Activated T-helper 1 cell treated with Interleukin-2 at 50 U/mL for 16 hours (primary cell): ENCODE results near the gene KIF13A.
"Not testable (repeated sequence)": the region's sequence is repeated elsewhere in the genome, so short reads cannot be mapped to it uniquely, and the experiment has no call there.

Experiments
- DNase-seq: peaks from one replicate; pipeline ENCODE4 v3.0.0-alpha.2; 2020; ENCODE audit warnings: low read depth

The KIF13A gene

GRCh38 chr6:17987447-17987696 lies at the start of gene KIF13A:
TSS of gene KIF13A (minus strand) at chr6:17987635. CDS start at chr6:17987463, 172 bp downstream.
- no peak for DNase-seq

GRCh38 chr6:18036781-18037180 lies 49.3 kb upstream of the KIF13A start:
- no peak for DNase-seq

GRCh38 chr6:18035330-18035854 lies 48.0 kb upstream of the KIF13A start:
- no peak for DNase-seq

GRCh38 chr6:18034798-18035202 lies 47.4 kb upstream of the KIF13A start:
- no peak for DNase-seq

- no peak for DNase-seq
Measured at GRCh38 chr6:18031680-18032256, 44.3 kb upstream of the KIF13A start.

GRCh38 chr6:18031189-18031588 lies 43.8 kb upstream of the KIF13A start:
- no peak for DNase-seq

DNA sequence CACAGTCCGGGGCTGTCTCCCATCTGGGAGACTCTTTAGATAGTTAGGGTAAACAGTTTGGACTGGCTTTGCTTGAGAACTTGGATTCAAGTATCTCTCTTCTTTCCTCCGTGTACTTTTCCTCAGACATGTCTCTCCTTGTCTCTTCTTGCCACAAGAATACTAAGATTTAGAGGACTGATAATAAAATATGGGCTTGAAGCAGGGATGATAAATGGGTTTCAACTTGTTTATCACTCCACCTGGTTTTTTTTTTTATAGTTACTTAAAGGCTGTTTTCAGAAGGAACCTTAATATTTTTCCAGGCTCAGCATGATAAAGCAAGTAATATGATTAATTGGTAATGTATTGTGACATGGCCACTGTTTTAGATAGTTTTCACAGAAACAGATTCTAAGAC lies 40.9 kb upstream of the KIF13A start:
- no peak for DNase-seq

DNA sequence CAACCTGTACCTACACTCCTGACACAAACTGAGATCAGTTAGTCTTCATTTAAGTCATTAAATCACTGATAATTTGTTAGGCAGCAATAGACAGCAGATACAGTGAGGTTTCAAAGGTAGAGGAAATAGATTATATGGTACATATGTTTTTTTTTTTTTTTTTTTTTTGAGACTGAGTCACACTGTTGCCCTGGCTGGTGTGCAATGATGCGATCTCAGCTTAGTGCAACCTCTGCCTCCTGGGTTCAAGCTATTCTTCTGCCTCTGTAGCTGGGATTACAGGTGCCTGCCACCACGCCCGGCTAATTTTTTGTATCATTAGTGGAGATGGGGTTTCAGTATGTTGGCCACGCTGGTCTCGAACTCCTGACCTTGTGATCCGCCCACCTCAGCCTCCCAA lies 38.2 kb upstream of the KIF13A start:
- no peak for DNase-seq

DNA sequence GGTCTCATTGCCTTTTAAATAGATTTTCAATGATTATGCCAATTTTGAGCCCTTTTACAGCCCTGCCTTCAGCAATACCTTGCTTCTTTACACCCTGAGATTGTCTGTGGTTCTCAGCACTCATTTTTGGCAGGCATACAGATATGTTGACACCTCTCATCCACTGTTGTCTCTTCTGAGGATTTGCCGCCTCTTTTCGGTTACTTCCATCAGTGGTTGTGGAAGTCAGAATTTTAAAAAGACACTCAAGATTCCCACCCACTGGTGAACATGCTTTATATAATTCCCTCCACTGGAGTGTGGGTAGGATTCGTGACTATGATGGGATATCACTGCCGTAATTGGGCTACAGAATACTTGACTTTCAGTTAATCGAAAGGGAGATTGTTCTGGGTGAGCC lies 37.4 kb upstream of the KIF13A start:
- no peak for DNase-seq

DNA sequence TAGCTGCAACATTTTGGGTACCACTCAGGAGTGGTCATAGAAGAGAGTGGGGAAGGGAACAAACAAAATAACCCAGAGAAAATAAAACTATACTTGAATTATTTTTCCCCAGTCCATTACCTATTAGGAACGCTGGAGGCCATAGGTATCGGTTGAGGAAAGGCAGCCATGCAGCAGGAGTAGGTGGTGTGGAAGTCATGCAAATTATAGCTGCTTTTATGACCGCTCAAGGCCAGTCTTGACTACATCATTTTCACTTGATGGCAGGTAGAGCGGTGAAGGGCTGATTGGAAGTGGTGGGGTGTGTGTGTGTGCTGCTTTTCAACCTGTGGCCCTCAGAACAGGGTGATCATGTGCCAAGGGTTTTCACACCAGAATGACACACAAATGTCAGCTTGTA lies 36.5 kb upstream of the KIF13A start:
- DNase-seq = no peak

DNA sequence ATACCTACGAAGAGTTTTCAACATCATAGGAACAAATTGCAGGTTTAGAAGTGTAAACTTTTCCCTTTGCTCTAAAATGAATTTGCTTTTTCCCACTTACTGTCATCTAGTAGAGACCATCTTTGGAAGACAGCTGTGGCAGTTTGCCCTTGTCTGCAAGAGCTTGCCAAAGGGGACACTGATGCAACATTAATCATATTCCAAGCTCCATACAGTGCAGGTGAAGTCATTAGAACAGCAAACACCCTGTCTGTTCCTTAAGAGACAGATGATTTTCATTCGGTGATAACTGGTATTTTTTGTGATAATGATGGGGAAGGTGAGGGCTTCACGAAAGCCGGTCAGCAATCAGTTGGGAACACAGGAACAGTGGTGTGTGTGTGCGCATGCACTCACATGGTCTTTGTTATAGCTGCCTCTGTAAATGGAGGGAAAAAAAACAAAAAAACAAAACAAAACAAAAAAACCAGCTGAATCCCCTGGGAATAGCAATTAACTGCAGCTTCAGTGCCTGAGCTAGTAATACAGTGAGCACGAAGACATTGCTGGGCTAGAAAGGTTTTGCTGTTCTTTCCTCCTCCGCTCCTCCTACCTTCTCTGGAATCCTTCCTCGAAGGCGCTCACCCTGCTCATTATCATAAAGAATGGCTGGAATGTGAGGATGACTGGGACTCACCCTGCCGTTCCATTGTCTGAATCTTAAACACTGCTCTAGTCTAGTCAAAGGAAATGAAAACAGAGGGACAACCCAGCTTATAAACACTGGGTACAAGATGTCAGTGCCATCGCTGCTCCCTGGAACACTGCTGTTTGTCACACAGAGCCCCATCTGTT lies 35.2 kb upstream of the KIF13A start:
- no peak for DNase-seq

- no peak for DNase-seq
Measured at GRCh38 chr6:18021166-18021850, 33.9 kb upstream of the KIF13A start.

DNA sequence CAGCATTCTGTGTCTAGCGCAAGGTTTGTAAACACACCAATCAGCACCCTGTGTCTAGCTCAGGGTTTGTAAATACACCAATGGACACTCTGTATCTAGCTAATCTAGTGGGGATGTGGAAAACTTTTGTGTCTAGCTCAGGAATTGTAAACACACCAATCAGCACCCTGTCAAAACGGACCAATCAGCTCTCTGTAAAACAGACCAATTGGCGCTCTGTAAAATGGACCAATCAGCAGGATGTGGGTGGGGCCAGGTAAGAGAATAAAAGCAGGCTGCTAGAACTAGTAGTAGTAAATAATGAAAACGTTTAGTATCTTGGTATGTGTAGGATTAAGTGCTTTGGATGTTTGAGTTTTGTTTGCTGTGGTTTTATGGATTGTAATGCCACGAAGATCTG lies 33.1 kb upstream of the KIF13A start:
- not testable (repeated sequence) for DNase-seq

DNA sequence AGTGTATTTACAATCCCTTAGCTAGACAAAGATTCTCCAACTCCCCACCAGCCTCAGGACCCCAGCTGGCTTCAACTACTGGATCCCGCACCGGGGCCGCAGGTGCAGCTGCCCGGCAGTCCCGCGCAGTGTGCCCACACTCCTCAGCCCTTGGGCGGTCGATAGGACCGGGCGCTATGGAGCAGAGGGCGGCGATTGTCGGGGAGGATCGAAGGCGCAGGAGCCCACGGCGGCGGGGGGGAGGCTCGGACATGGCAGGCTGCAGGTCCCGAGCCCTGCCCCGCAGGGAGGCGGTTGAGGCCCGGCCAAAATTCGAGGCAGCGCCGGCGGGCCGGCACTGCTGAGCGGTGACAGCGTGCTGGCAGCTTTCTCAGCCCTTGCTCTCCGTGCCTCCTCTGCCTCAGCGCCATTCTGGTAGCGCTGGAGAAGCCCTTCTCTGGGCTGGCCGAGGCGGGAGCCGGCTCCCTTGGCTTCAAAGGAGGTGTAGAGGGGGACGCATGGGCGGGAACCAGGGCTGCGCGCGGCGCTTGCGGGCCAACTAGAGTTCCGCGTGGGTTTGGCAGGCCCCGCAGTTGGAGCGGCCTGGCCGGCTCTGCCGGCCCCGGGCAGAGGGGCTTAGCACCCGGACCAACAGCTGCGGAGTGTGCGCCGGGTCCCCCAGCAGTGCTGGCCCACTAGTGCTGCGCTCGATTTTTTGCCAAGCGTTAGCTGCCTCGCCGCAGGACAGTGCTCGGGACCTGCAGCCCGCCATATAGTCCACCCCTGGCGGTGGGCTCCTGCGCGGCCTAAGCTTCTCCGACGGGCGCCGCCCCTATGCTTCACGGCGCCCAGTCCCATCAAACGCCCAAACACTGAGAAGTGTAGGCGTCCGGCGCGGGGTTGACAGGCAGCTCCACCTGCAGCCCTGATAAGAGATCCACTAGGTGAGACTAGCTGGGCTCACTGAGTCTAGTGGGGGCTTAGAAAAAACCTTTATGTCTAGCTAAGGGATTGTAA lies 32.4 kb upstream of the KIF13A start:
- DNase-seq = no peak

DNA sequence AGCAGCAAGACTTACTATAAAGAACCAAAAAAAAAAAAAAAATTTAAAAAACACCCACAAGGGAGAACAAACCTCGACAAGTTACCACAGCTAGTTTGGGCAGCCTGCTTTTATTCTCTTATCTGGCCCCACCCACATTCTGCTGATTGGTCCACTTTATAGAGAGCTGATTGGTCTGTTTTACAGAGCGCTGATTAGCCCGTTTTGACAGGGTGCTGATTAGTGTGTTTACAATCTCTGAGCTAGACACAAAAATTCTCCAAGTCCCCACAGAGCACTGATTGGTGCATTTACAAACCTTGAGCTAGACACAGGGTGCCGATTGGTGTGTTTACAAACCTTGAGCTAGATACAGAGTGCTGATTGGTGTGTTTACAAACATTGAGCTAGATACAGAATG lies 31.7 kb upstream of the KIF13A start:
- DNase-seq = not testable (repeated sequence)

DNA sequence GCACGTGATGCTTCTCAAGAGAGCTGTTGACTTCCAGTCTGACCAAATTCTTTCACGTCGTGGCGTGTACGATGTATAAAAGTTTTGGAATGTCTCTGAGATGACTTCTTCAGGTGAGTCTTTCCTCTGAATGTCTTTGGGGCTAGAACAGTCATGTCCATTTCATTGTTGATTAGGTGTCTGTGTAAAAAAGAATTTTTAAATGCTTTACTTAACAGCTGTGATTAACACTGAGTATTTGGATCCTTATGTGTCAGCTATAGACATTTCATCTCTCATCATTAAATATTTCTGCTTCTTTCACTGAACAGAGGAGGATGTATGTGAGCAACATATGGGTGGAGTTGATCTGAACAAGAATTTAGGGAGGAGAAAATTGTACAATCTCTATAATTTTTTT lies 29.3 kb upstream of the KIF13A start:
- DNase-seq = no peak

DNA sequence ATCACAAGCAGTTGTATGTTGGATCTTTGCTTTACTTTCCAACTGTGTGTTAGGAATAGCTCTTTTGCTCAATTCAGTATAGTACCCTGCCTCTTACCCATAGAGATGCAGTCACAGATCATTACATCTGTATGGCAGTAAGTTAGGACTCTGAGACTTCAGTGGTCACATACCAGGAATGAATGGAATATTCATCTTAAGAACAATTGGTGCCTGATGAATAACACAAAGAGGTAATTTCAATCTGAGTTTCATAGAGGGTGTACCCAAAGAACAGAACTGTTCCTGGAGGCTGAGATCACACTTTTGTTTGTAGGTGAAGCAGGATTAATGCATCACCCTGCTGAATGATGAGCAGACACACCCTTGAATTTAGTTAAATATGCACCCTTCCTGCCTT lies 28.7 kb upstream of the KIF13A start:
- DNase-seq = no peak

DNA sequence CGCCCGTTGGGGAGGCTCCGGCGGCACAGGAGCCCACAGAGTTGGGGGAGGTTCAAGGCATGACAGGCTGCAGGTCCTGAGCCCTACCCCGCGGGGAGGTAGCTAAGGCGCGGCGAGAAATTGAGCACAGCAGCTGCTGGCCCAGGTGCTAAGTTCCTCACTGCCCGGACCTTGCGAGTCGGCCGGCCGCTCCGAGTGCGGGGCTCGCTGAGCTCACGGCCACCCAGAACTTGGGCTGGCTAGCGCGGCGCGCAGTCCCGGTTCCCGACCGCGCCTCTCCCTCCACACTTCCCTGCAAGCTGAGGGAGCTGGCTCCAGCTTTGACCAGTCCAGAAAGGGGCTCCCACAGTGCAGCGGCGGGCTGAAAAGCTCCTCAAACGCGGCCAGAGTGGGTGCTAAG lies 23.9 kb upstream of the KIF13A start:
- DNase-seq = no peak

DNA sequence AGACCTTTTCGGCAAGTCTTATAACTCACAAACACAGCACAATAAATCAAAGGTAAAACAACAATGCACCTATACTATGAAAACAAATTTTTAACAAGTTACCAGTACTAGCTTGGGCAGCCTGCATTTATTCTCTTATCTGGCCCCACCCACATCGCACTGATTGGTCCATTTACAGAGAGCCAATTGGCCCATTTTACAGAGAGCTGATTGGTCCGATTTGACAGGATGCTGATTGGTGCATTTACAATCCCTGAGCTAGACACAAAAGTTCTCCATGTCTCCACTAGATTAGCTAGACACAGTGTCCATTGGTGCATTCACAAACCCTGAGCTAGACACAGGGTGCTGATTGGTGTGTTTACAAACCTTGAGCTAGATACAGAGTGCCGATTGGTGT lies 23.1 kb upstream of the KIF13A start:
- DNase-seq = not testable (repeated sequence)

- no peak for DNase-seq
Measured at GRCh38 chr6:18004256-18004985, 17.0 kb upstream of the KIF13A start.

GRCh38 chr6:17999425-17999824 lies 12.0 kb upstream of the KIF13A start:
- no peak for DNase-seq
